Esophagus mucosa (tissue), 1 donor: ENCODE data around the gene B9D2. TPM values are rescaled to one million over a fixed set of nuclear protein-coding genes. Genes with fewer than 3 reads are reported as not detected.
"Not testable (repeated sequence)": the region's sequence is repeated elsewhere in the genome, so short reads cannot be mapped to it uniquely, and the experiment has no call there.

Experiments
- ATAC-seq: fragments of 200-7000 bp; cut with Tn5 transposase; one replicate; pipeline ENCODE4 v1.9.1; 2020
- total RNA-seq: library from RNA; stranded (reverse); gene quantifications from one replicate; pipeline ENCODE4 v1.2.4, GENCODE V29; 2023
- donor health status: DM: yes; HTN: yes; CAD: no.

The B9D2 gene
- total RNA-seq, 1 donor from 2014 or later, result 4.3 TPM

DNA sequence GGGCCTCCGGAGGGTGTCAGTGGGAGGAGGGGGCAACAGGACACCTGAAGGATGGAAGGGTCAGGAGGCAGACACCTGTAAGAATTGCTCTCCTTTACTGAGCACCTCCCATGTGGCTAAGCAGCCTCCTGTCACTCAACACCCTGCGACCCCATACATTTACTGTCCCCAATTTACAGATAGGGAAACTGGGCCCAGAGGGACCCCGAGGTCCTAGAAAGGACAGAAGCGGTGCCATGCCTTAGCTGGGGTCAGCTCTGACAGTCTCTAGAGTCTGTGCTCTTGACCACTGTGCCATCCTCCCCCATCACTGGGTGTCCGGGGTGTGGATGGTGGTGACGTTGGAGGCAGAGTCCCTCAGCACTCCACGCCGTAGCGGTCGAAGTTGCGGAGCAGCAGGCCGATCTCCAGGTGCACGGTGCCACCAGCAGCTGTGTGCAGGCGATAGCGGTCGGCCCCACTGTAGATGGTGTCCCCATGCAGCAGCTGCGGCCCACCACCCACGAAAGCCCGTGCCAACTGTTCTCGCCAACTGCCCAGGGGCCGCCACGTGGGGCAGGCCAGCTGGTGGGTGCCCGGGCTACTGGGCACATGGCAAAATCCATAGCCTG is 9.5 kb downstream of the B9D2 start:
- ATAC-seq, result no peak

GRCh38 chr19:41353466-41354342 is 10.2 kb downstream of the B9D2 start, which contains the start of gene TGFB1:
Gene TGFB1, minus strand, starts transcription at chr19:41353922. Its CDS starts 878 bp downstream, at chr19:41353044.
- ATAC-seq, result peak; percentile 76

DNA sequence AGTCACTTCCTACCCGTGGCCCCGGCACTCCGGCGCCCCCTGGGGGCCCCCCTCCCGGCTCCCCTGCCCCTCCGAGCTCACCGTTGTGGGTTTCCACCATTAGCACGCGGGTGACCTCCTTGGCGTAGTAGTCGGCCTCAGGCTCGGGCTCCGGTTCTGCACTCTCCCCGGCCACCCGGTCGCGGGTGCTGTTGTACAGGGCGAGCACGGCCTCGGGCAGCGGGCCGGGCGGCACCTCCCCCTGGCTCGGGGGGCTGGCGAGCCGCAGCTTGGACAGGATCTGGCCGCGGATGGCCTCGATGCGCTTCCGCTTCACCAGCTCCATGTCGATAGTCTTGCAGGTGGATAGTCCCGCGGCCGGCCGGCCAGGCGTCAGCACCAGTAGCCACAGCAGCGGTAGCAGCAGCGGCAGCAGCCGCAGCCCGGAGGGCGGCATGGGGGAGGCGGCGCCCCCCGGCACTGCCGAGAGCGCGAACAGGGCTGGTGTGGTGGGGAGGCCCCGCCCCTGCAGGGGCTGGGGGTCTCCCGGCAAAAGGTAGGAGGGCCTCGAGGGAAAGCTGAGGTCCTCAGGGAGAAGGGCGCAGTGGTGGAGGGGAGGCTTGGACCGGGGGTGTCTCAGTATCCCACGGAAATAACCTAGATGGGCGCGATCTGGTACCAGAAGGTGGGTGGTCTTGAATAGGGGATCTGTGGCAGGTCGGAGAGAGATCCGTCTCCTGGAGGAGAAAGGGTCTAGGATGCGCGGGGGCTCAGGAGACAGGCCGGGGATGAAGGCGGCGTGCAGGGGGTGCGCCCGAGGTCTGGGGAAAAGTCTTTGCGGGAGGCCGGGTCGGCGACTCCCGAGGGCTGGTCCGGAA is 11.1 kb downstream of the B9D2 start:
- peak; percentile 1 for ATAC-seq

DNA sequence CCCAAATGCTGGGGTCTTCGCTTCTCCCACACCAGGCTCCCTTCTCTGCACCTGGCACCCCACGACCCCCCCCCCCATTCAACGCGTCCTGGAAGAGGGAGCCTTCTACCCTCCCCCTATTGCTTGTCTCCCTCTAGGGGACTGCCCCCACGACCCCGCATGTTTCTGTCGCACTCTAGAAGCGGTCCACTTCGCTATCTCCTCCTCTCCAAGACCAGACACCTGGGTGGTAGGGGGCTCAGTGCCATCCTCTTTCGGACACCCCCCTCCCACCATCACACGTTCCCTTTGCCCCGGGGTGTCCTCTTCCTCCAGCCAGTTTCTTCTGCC is 11.7 kb downstream of the B9D2 start:
- no peak for ATAC-seq

DNA sequence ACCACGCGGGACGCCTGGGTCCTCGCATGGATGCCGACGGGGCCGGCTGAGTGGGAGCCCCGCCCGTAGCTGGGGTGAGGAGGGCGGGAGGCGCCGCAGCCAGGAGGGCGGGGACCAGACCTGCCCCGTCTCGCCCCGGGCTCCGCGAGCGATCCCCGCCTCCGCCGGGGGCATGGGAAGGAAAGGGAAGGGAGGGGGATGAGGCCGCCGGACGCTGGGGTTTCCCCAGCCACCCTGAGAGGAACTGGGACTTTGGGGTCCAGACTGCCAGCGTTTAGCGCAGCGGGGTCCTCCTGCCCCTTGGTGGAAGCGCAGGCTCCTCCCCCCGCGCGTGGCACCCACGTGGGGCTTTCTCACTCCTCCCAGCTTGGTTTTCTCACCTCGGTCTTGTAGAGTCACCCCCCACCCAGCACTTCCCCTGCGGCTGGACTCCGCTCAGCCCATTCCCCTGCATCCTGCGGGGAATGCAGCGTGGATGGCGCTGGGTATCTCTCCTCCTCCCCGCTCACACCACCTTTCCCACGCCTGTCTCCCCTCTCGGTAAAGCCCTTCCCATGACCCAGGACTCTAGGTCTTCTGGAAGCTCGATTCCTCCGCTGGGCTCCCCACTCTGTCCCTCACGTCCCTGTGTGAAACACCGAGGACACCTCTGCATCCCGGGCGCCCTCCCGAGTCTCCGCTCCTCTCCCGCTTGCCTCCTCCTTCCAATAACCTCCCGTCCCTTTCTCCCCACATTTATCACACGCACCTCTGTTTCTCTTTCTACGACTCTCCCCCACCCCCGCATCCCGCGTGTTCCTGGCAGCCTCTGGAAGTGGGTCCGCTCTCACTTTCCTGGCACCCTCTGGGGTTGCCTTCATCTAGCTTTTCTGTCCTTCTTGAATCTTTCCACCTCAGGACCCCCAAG is 12.4 kb downstream of the B9D2 start:
- peak; percentile 75 for ATAC-seq

DNA sequence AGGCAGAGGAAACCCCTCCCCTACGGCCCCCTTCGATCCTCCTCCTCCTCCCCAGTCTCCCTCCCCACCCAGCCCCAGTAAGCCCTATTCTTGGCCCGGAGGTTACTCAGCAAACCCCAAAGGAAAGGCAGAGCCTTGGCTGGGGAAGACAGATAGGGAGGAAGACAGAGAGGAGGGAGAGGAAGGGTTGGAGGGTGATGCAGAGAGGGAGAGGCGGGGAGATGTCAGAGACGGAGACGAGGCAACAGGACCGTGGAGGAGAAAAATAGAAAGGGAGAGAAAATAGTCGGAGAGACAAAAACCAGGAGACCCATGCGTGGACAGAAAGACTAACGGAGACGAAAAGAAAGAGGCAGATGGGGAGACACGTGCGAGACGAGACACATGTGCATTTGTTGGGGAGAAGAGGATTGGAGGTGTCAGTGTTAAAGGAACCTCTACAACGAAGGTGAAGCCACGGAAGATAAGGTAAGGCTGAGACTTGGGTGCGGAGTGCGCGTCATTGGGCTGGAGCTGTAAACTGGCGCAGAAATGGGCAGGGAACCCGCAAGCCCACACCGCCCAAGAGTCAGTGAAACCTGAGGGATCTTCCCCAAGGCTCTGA is 13.1 kb downstream of the B9D2 start:
- ATAC-seq, result no peak

GRCh38 chr19:41346916-41347315 is 17.0 kb downstream of the B9D2 start:
- not testable (repeated sequence) for ATAC-seq

DNA sequence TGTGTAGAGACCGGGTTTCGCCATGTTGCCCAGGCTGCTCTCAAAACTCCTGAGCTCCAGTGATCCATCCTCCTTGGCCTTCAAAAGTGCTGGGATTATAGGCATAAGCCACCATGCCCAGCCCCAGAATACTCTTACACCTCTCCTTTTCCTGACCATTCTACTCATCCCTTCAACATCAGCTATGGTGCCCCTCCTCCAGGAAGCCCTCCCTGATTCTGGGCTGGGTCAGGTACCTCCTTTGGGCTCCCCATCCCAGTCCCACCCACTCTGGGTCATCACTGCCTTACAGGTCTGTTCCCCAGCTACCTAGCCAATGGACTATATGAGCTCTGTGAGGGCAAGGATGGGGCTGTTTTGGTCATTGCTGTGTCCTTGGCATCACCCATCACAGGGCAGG is 19.8 kb downstream of the B9D2 start:
- ATAC-seq, result peak; percentile 21

- peak; percentile 44 for ATAC-seq
These were observed 22.1 kb downstream of the B9D2 start for GRCh38 chr19:41341669-41342490.

DNA sequence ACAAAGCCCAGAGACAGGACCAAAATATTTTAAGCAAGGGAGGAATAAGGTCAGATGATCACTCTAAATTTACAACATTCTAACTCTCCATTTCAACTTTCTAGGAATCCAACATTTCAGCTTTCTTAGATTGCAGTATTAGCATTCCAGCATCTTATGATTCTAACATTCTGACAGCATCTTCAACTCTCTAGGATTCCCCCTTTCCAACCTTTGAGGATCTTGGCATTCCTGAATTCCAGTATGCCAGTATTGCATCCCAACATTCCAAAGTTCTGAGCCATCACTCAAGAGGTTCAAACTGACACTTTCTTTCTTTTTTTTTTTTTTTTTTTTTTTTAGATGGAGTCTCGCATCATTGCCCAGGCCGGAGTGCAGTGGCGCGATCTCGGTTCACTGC is 24.0 kb downstream of the B9D2 start:
- ATAC-seq, result no peak

DNA sequence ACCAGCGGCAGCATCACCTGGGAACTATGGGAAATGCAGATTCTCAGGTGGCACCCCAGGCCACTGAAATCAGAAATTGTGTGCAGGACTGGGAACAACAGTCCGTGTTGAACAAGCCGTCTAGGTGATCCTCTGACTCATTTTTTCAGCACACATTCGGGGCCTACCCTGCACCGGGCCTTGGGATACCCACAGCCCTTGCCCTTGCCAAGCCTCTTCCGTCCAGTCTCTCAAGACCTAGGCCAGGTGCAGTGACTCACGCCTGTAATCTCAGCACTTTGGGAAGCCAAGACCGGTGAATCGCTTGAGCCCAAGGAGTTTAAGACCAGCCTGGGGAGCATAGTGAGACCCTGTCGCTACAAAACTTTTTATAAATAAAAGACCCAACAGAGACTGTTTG is 28.5 kb downstream of the B9D2 start:
- ATAC-seq, result peak; percentile 26

DNA sequence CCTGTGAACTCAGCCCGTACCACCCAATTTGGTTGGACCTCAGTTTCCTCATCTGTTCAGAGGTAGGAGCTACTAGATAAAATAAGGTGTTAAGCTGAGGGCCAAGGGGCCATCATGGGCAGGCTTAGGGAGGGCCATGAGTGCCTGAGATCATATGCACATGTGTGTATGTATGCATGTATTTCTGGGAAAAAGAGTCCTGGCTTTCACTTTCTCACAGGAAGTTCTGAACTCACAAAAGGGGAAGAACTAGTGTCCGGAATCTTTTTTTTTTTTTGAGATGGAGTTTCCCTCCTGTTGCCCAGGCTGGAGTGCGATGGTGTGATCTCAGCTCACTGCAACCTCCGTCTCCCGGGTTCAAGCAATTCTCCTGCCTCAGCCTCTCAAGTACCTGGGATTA is 29.2 kb downstream of the B9D2 start:
- no peak for ATAC-seq

- ATAC-seq, result no peak
These were observed 31.5 kb downstream of the B9D2 start for GRCh38 chr19:41332468-41332867.

DNA sequence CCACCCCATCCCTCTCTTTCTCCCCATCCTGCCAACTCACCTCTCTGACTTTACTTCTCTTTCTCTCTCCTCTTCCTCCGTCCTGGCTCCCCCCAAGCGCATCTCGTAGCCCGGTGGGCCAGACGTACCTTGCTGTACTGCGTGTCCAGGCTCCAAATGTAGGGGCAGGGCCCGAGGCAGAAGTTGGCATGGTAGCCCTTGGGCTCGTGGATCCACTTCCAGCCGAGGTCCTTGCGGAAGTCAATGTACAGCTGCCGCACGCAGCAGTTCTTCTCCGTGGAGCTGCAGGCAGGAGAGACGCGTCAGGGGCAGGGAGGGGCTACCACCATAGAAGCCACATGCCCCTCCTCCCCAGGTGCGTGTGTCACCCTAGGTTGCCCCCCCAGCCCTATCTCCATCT is 31.9 kb downstream of the B9D2 start:
- no peak for ATAC-seq

DNA sequence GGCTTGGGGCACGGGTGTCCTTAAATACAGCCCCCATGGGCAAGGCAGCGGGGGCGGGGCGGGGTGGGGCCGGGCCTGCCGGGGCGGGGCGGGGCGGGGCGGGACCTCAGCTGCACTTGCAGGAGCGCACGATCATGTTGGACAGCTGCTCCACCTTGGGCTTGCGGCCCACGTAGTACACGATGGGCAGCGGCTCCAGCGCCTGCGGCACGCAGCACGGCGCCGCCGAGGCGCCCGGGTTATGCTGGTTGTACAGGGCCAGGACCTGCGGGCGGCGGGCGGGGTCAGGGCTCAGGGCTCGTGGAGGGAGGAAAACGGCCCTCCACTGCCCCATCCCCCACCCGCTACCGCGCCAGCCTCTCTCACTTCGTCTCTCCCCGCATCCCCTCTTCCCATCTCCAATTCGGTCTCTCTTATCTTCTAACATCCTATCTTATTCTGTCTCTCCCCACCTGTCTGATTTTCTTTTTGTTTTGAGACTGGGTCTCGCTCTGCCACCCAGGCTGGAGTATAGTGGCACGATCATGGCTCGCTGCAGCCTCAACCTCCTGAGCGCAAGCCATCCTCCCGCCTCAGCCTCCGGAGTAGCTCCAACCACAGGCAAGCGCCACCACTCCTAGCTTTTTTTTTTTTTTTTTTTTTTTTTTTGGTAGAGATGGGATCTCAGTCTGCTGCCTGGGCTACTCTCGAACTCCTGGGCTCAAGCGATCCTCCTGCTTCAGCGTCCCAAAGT is 32.8 kb downstream of the B9D2 start:
- no peak for ATAC-seq

GRCh38 chr19:41330481-41330880 is 33.5 kb downstream of the B9D2 start:
- no peak for ATAC-seq

DNA sequence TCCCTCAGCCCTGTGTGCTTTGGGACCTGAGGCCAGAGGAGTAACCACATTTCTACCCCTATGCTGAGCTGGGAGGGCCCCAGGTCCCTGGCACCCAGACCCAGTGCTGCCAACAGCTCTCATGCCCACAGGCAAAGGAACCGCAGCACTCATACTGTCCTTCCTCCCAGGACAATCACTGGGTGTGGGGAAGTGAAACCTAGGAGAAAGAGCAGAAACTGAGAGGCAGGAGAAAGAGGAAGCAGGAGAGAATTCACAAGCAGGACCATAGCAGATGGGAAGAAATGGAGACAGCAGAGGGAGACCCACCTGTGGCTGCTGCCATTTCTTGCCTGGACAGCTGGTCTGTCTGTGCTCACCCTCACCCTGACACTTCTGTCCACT is 35.1 kb downstream of the B9D2 start:
- no peak for ATAC-seq

DNA sequence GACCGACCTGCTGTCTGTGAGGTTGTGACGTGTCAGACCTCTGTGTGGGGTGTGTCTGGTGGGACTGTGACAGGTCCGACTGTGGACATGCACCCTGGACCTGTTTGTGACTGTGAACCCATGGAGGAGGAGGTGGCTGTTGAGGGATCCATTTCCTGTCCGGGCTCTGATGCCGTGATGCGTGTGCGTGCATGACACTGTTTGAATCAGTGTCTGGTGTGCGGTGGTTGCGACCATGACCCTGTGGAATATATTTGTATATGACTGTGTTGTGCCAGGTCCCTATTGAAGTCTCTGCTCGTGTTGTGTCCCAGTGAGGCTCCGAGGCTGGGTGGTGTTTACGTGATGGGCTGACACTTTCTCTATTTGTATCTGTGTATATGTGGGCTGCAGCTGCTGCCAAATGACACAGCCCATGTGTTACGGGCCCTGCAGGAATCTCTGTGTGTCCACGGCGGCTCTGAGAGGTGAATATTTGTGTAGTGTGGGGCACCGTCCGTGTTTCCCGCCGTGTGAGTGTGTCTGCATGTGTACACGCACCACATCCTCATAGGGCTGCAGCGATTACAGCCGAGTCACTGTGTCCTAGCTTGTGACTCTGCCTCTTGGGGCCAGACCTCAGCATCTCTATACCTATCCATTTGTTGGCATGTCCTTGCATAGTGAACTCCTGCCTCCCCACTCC is 35.6 kb downstream of the B9D2 start:
- ATAC-seq, result peak; percentile 51

DNA sequence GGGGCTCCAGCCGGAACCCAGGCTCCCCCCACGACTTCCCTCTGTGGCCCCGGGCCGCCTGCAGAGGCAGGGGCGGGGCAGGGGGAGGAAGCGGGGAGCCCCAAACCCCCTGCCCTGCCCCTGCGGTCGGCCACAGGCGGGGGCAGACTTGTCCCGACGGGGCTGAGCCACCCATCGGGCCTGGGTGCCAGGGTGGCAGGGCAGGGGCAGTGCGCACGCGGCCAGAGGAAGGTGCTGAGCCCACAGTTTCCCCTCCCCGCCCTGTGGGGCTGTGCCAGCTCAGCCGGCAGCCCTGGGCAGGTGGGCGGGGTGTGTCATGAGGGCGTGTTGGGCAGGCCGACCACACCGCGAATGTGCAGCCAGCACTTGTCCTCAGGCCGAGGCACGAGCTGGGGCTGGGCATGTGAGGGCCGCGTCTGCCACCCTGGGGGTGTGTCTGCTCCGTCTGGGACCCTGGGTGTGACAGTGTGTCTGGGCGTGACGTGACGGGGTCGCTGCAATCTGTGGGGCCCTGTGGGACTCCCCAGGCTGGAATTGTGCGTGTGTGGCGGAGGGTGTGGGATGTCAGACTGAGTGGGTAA is 36.3 kb downstream of the B9D2 start:
- peak; percentile 85 for ATAC-seq
